Measurements from ENCODE around the gene ASCL1. TPM values are rescaled to one million over a fixed set of nuclear protein-coding genes. Genes with fewer than 3 reads are reported as not detected.

Gene ASCL1
- not detected in 2 replicates for total RNA-seq

DNA sequence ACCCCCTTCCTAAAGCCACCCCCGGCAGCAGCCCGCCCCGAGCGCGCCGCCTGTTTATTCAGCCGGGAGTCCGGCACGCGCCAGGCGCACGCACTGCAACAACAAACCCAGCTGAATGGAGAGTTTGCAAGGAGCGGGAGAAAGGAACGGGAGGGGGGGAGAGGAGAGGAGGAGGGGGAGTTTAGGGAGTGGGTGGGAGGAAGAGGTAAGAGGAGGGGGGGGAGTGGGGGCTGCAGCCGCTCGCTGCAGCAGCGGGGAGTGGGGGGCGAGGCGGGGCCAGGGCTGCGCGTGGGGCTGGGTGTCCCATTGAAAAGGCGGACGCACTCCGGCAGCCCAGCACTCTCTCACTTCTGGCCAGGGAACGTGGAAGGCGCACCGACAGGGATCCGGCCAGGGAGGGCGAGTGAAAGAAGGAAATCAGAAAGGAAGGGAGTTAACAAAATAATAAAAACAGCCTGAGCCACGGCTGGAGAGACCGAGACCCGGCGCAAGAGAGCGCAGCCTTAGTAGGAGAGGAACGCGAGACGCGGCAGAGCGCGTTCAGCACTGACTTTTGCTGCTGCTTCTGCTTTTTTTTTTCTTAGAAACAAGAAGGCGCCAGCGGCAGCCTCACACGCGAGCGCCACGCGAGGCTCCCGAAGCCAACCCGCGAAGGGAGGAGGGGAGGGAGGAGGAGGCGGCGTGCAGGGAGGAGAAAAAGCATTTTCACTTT, at the start of gene ASCL1:
Gene ASCL1 (plus strand): TSS at position 336 of the 712 bp plus-strand sequence. CDS start 571 bp downstream, outside the sequence.

GRCh38 chr12:102917026-102917787, 40.3 kb upstream of the ASCL1 start, which contains the start of gene PAH:
PAH (minus strand) TSS chr12:102917244; CDS start chr12:102917130, 114 bp downstream.

Other genes starting within 250 kb of the ASCL1 start
- gene PAH, start 40.4 kb upstream of the ASCL1 start, total RNA-seq = not detected in 2 replicates

All from mesangial cell (primary cell).